HepG2 (cell line): ENCODE data around the gene HES1. TPM values are rescaled to one million over a fixed set of nuclear protein-coding genes. Genes with fewer than 3 reads are reported as not detected.

Experiments used
- GATAD1 ChIP-seq: IDR thresholded peaks from 2 replicates; pipeline ENCODE4 v1.6.1; 2016; ENCODE audit warnings: missing genetic modification reagents, missing compliant biosample characterization
- HMGXB3 ChIP-seq: sonication (generic); formaldehyde crosslinking; IDR thresholded peaks from 2 replicates; pipeline ENCODE4 v1.4.0; 2020; ENCODE audit warnings: missing genetic modification reagents, borderline replicate concordance
- IRF1 ChIP-seq: sonication (generic); formaldehyde crosslinking; IDR thresholded peaks from 2 replicates; pipeline ENCODE4 v1.4.0; 2020; ENCODE audit warnings: low read depth, mild to moderate bottlenecking, missing genetic modification reagents
- MBNL3 ChIP-seq: fragments of 250-450 bp; sonication (Bioruptor Pico); conservative IDR thresholded peaks from 2 replicates; pipeline ENCODE4 v1.8.0; 2022; ENCODE audit warnings: mild to moderate bottlenecking, inconsistent platforms
- POLR2AphosphoS5 ChIP-seq: IDR thresholded peaks from 2 replicates; pipeline ENCODE4 v1.6.1; 2012; ENCODE audit warnings: low read depth, low read length
- RBM22 ChIP-seq: fragments of 200-400 bp; formaldehyde crosslinking; optimal IDR thresholded peaks from 2 replicates; pipeline ENCODE3; 2017; ENCODE audit warnings: mild to moderate bottlenecking, low read length, moderate library complexity
- SIN3B ChIP-seq: fragments of 150-350 bp; IDR thresholded peaks from 2 replicates; pipeline ENCODE4 v1.6.1; 2014; ENCODE audit warnings: low read length
- SUZ12 ChIP-seq: fragments of 150-350 bp; IDR thresholded peaks from 2 replicates; pipeline ENCODE4 v1.6.1; 2014; ENCODE audit warnings: low read depth, low read length
- ZNF7 ChIP-seq: IDR thresholded peaks from 2 replicates; pipeline ENCODE4 v1.6.1; 2016; ENCODE audit warnings: missing biosample characterization, missing genetic modification reagents
- ZNF75D ChIP-seq: sonication (generic); formaldehyde crosslinking; IDR thresholded peaks from 2 replicates; pipeline ENCODE4 v1.8.1; 2023; ENCODE audit warnings: missing genetic modification reagents, mild to moderate bottlenecking, borderline replicate concordance
- polyA plus RNA-seq, 8 experiments: library from polyadenylated mRNA; depleted of rRNA in 3 of 8; stranded (reverse) in 7 of 8; unstranded in 1 of 8; fragments of >200 nt; fragmentation: Illumina TruSeq in 4 of 8; extraction: Trizol in 4 of 8; gene quantifications; 2 replicates each; pipeline versions ENCODE4 v1.2.1 to v1.2.3, GENCODE V29; 2011 to 2016; ENCODE audit warnings: low read depth in 4 of 8, missing spikeins in 1 of 8, mixed read lengths in 1 of 8; ENCODE audit not compliant: insufficient read depth in 1 of 8
- total RNA-seq, 5 experiments: library from RNA; depleted of rRNA; stranded (reverse); fragments of >200 nt; fragmentation: Illumina TruSeq; extraction: Trizol; gene quantifications; 2 replicates each; pipeline ENCODE4 v1.2.3, GENCODE V29; 2016; ENCODE audit warnings: low read depth in 1 of 5
- TF ChIP-seq, protein P1 (sequence below): sonication (generic); formaldehyde crosslinking; IDR thresholded peaks from 2 replicates; pipeline ENCODE4 v1.5.0; 2020; ENCODE audit warnings: missing genetic modification reagents
- TF ChIP-seq, protein P2 (sequence below): sonication (generic); formaldehyde crosslinking; IDR thresholded peaks from one replicate; pipeline ENCODE4 v1.5.1; 2020; ENCODE audit warnings: mild to moderate bottlenecking, missing genetic modification reagents; ENCODE audit errors: not compliant biosample characterization

The HES1 gene
- total and polyA plus RNA-seq, 2 of the 13 experiments (the other 11 are each of a cell fraction or from before 2014, with no cell fraction given), result 15.4 to 19.8 TPM

DNA sequence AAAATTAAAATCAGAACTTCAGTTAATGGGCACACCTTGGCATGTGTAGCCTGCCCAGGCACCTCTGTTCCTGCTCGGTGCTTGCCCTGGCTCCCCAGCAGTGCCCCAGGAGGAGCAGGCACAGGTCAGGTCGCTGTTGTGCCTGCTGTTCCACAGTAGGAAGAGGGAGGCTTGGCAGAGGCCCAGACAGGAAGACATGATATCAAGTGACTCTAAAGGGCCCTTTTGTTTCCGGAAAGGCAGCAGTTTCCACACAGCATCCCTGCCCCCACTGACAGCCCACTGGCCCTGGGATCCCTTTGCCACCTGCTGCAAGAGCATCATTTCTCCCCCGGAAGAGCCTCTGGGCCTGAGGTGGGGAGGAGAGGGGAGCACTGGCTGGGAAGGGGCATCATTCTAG lies 40.5 kb upstream of the HES1 start (continued):
- TF ChIP-seq MBNL3, result no peak
- TF ChIP-seq POLR2AphosphoS5, result no peak
- TF ChIP-seq, protein P1, sequence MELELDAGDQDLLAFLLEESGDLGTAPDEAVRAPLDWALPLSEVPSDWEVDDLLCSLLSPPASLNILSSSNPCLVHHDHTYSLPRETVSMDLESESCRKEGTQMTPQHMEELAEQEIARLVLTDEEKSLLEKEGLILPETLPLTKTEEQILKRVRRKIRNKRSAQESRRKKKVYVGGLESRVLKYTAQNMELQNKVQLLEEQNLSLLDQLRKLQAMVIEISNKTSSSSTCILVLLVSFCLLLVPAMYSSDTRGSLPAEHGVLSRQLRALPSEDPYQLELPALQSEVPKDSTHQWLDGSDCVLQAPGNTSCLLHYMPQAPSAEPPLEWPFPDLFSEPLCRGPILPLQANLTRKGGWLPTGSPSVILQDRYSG (CRISPR knock-in tag), result no peak
- TF ChIP-seq HMGXB3 (CRISPR knock-in tag), result no peak
- TF ChIP-seq, protein P2, sequence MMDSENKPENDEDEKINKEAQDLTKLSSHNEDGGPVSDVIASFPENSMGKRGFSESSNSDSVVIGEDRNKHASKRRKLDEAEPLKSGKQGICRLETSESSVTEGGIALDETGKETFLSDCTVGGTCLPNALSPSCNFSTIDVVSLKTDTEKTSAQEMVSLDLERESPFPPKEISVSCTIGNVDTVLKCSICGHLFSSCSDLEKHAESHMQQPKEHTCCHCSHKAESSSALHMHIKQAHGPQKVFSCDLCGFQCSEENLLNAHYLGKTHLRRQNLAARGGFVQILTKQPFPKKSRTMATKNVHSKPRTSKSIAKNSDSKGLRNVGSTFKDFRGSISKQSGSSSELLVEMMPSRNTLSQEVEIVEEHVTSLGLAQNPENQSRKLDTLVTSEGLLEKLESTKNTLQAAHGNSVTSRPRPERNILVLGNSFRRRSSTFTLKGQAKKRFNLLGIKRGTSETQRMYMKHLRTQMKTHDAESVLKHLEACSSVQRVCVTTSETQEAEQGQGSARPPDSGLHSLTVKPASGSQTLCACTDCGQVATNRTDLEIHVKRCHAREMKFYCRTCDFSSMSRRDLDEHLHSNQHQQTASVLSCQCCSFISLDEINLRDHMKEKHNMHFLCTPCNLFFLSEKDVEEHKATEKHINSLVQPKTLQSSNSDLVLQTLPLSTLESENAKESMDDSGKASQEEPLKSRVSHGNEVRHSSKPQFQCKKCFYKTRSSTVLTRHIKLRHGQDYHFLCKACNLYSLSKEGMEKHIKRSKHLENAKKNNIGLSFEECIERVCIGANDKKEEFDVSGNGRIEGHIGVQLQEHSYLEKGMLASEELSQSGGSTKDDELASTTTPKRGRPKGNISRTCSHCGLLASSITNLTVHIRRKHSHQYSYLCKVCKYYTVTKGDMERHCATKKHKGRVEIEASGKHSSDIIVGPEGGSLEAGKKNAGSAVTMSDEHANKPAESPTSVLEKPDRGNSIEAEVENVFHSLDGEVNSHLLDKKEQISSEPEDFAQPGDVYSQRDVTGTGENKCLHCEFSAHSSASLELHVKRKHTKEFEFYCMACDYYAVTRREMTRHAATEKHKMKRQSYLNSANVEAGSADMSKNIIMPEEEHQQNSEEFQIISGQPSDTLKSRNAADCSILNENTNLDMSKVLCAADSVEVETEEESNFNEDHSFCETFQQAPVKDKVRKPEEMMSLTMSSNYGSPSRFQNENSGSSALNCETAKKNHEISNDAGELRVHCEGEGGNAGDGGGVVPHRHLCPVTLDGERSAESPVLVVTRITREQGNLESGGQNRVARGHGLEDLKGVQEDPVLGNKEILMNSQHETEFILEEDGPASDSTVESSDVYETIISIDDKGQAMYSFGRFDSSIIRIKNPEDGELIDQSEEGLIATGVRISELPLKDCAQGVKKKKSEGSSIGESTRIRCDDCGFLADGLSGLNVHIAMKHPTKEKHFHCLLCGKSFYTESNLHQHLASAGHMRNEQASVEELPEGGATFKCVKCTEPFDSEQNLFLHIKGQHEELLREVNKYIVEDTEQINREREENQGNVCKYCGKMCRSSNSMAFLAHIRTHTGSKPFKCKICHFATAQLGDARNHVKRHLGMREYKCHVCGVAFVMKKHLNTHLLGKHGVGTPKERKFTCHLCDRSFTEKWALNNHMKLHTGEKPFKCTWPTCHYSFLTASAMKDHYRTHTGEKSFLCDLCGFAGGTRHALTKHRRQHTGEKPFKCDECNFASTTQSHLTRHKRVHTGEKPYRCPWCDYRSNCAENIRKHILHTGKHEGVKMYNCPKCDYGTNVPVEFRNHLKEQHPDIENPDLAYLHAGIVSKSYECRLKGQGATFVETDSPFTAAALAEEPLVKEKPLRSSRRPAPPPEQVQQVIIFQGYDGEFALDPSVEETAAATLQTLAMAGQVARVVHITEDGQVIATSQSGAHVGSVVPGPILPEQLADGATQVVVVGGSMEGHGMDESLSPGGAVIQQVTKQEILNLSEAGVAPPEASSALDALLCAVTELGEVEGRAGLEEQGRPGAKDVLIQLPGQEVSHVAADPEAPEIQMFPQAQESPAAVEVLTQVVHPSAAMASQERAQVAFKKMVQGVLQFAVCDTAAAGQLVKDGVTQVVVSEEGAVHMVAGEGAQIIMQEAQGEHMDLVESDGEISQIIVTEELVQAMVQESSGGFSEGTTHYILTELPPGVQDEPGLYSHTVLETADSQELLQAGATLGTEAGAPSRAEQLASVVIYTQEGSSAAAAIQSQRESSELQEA, result no peak
- no peak for TF ChIP-seq SUZ12
- TF ChIP-seq ZNF75D, result no peak
- no peak for TF ChIP-seq IRF1 (CRISPR knock-in tag)
- no peak for TF ChIP-seq RBM22
- TF ChIP-seq ZNF7, result no peak
- no peak for TF ChIP-seq SIN3B
- TF ChIP-seq GATAD1 (CRISPR knock-in tag), result no peak
